GM18505 (cell line): Measurements from ENCODE around the gene PRKAA2.

Source experiments
- ATAC-seq: cut with Tn5 transposase; IDR thresholded peaks from one replicate; pipeline ENCODE4 v1.9.1; 2021; ENCODE audit not compliant: unreplicated experiment
- POLR2A ChIP-seq: IDR thresholded peaks from 4 replicates; pipeline ENCODE4 v1.6.1; 2011; ENCODE audit warnings: borderline replicate concordance; ENCODE audit not compliant: insufficient read depth, insufficient read length; ENCODE audit errors: extremely low read depth

PRKAA2 gene

GRCh38 chr1:56709995-56710394 lies 64.9 kb downstream of the PRKAA2 start:
- no peak for ATAC-seq
- no peak for TF ChIP-seq POLR2A

- ATAC-seq: no peak
- TF ChIP-seq POLR2A: no peak
Observed at GRCh38 chr1:56710646-56711045, 65.5 kb downstream of the PRKAA2 start.

- no peak for ATAC-seq
- TF ChIP-seq POLR2A: no peak
Observed at GRCh38 chr1:56712150-56712549, 67.0 kb downstream of the PRKAA2 start.

- TF ChIP-seq POLR2A: no peak
- ATAC-seq: no peak
Observed at GRCh38 chr1:56713112-56713511, 68.0 kb downstream of the PRKAA2 start.

- ATAC-seq: no peak
- no peak for TF ChIP-seq POLR2A
Observed at GRCh38 chr1:56715156-56715555, 70.0 kb downstream of the PRKAA2 start.

- no peak for TF ChIP-seq POLR2A
Observed at GRCh38 chr1:56719171-56719570, 74.1 kb downstream of the PRKAA2 start.

GRCh38 chr1:56726706-56727105 lies 81.6 kb downstream of the PRKAA2 start:
- no peak for ATAC-seq
- TF ChIP-seq POLR2A: no peak

More at GRCh38 chr1:56719171-56719570, 74.1 kb downstream of the PRKAA2 start:
- ATAC-seq: no peak

- TF ChIP-seq POLR2A: no peak
- no peak for ATAC-seq
Observed at GRCh38 chr1:56728964-56729363, 83.8 kb downstream of the PRKAA2 start.

GRCh38 chr1:56745231-56745630 lies 100.1 kb downstream of the PRKAA2 start:
- no peak for ATAC-seq
- no peak for TF ChIP-seq POLR2A

GRCh38 chr1:56754708-56755479 lies 109.8 kb downstream of the PRKAA2 start:
- ATAC-seq: no peak
- TF ChIP-seq POLR2A: no peak

- no peak for ATAC-seq
- TF ChIP-seq POLR2A: no peak
Observed at GRCh38 chr1:56755911-56756310, 110.8 kb downstream of the PRKAA2 start.

- no peak for TF ChIP-seq POLR2A
- ATAC-seq: no peak
Observed at GRCh38 chr1:56758135-56758534, 113.0 kb downstream of the PRKAA2 start.

- ATAC-seq: no peak
- TF ChIP-seq POLR2A: no peak
Observed at GRCh38 chr1:56758794-56759193, 113.7 kb downstream of the PRKAA2 start.
